ENCODE results near the gene CHD2.

Gene CHD2

DNA sequence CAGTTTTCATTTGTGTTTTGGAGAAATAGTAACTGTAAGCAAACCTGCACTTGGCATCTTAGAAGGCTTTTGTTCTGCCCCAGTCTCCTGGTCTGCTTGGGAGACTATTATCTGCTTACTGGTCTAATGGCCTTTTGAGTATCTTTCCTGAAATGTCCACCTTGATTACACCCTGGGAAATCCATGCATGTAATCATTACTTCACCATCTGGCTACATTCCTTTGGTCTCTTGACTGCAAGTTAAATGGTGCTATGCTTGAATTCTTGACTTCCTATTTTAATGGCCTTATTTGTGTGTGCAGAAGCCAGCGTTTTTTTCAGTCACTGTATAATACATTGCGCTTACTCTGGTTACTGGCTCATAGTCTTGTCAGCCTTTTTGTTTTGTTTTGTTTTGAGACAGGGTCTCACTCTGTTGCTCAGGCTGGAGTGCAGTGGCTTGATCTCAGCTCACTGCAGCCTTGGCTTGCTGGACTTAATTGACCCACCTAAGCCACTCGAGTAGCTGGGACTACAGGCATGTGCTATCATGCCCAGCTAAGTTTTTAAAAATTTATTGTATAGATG, 30.0 kb downstream of the CHD2 start:
- DNase-seq (ENCODE audit: low read depth in 1 of 2, low spot score in 1 of 2), result no peak

DNA sequence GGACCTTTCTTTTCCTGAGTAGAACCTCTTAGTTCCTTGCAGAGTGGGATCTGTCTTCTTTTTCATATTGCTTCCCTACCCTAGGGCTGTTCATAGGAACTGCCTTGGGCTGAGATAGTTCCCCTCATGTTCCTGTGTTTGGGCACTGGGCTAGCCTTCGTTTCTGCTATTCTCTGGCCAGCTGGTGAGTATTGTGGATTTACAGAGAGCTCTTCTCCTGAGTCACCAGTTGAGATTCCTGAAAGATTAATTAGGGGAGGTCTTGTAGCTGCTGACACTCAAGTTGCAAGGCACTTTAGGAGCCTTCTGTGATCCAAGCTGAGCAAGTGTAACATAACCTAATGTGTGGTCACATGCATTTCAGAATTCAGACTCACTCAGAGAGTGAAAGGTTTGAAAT, 30.7 kb downstream of the CHD2 start:
- no peak for DNase-seq (ENCODE audit: low read depth in 1 of 2, low spot score in 1 of 2)

DNA sequence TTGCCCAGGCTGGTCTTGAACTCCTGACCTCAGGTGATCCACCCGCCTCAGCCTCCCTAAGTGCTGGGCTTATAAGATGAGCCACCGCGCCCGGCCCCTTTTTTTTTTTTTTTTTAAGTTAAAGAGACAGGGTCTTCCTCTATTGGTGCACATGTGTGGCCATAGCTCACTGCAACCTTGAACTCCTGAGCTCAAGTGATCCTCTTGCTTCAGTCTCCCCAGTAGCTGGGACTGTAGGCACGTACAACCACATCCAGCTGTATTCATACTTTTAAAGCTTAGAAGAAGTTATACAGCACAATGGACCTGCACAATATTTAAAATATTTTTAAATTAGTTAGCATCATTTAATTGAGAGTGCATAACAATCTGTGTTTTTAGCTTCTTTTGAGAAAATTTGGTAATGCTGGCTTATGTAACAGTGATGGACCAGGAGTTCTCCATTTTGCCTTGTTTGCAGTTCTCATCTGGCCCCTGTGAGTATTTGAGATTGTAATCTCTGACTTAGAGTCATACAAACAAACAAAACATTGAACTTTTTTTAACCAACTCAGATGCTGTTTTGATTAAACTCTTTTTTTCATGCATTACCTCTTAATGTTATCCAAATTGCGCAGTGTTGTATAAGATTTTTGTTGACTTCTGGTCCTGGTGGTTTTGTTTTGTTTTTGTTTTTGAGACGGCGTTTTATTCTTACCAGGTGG, 33.0 kb downstream of the CHD2 start:
- DNase-seq (ENCODE audit: low read depth in 1 of 2, low spot score in 1 of 2), result no peak

DNA sequence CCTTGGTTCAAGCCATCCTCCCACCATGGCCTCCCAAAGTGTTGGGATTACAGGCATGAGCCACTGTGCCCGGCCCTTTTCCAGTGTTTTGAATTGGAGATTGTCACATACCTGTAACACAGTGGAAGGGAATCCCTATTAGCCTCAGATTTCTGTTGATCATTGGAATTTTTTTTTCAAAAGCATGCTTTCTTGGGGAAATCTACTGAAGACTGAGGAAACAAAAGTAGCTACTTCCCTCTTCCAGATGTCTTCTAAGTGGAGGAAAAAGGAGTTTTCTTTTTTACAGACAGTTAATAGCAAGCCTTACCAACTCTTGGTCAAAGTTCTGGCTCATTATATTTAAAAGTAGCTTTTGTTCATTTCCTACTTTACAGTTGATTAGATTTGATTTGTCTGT, 33.7 kb downstream of the CHD2 start:
- no peak for DNase-seq (ENCODE audit: low read depth in 1 of 2, low spot score in 1 of 2)

- DNase-seq (ENCODE audit: low read depth in 1 of 2, low spot score in 1 of 2), result no peak
These were observed 34.6 kb downstream of the CHD2 start for GRCh38 chr15:92934716-92935115.

- no peak for DNase-seq (ENCODE audit: low read depth in 1 of 2, low spot score in 1 of 2)
These were observed 36.0 kb downstream of the CHD2 start for GRCh38 chr15:92936138-92936537.

GRCh38 chr15:92936693-92937092, 36.6 kb downstream of the CHD2 start:
- no peak for DNase-seq (ENCODE audit: low read depth in 1 of 2, low spot score in 1 of 2)

DNA sequence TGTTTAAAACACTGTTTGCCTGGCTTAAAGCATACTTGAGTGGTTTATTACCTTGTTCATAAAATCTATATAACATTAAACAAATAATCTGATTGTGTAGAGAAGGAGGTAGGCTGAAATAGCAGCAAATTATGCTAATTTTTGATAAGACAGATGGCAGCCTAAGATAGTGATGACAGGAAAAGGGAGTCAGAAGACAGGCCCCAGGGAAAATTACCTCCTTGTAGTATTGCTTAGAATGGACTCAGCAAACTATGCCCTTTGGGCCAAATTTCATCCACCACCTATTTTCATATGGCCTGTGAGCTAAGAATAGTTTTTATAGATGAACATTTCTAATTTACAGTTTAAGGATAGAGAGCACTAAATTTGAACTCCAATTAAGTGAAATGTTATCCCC, 37.8 kb downstream of the CHD2 start:
- DNase-seq (ENCODE audit: low read depth in 1 of 2, low spot score in 1 of 2), result no peak

GRCh38 chr15:92938387-92938786, 38.3 kb downstream of the CHD2 start:
- no peak for DNase-seq (ENCODE audit: low read depth in 1 of 2, low spot score in 1 of 2)

GRCh38 chr15:92941668-92942067, 41.5 kb downstream of the CHD2 start:
- no peak for DNase-seq (ENCODE audit: low read depth in 1 of 2, low spot score in 1 of 2)

GRCh38 chr15:92942706-92943105, 42.6 kb downstream of the CHD2 start:
- no peak for DNase-seq (ENCODE audit: low read depth in 1 of 2, low spot score in 1 of 2)

- no peak for DNase-seq (ENCODE audit: low read depth in 1 of 2, low spot score in 1 of 2)
These were observed 43.5 kb downstream of the CHD2 start for GRCh38 chr15:92943581-92943980.

DNA sequence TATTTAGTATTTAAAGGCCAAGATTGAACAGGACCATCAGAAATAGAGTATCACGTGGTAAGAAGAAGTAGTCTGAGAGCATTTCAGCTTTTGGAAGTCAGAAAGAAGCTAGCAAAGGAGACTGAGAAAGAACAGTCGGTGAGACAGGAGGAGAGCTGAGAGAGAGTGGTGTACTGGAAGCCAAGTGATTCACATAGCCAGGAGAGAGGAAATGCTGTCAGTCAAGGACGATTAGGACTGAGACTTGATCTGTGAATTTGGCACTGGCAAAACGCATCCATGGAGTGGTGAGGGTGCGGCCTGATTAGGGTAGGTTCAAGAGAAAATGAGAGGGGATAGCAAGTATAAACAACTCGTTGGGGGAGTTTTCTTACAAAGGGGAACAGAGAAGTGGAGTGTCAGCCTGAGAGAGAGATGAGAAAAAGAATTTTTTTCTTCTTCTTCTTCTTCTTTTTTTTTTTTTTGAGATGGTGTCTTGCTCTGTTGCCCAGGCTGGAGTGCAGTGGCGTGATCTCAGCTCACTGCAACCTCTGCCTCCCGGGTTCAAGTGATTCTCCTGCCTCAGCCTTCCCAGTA, 44.9 kb downstream of the CHD2 start:
- no peak for DNase-seq (ENCODE audit: low read depth in 1 of 2, low spot score in 1 of 2)

DNA sequence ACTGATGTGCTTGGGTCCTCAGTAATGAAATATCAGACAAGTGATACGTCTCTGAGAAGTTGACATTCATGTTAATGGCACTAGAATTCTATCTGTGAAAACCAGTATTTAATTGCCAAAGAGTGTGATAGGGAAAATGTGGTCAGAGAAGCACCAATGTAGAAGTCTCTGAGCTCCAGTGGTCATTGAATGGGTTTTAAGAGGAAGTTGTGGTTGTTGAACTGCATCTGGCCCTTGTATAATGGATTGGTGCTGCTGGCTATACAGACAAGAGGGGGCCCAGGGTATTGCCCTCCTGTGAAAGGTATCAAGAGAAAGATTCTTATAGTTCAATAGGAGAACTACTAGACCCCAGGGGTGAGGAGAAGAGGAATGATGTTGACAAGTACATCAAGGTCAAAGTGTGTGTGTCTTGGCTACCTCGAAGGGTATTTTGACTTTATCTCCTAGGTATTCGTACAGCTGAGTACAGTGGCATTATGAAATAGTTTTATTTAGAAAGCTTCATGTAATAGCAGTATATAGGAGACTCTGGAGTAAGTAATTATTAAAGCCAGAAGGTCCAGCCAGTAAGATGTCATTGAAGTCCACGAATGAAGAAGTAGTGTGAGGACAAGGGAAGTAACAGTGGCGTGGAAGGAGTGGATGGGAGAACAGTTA, 47.1 kb downstream of the CHD2 start:
- no peak for DNase-seq (ENCODE audit: low read depth in 1 of 2, low spot score in 1 of 2)

- no peak for DNase-seq (ENCODE audit: low read depth in 1 of 2, low spot score in 1 of 2)
These were observed 49.6 kb downstream of the CHD2 start for GRCh38 chr15:92949604-92950249.

- no peak for DNase-seq (ENCODE audit: low read depth in 1 of 2, low spot score in 1 of 2)
These were observed 51.8 kb downstream of the CHD2 start for GRCh38 chr15:92951800-92952457.

DNA sequence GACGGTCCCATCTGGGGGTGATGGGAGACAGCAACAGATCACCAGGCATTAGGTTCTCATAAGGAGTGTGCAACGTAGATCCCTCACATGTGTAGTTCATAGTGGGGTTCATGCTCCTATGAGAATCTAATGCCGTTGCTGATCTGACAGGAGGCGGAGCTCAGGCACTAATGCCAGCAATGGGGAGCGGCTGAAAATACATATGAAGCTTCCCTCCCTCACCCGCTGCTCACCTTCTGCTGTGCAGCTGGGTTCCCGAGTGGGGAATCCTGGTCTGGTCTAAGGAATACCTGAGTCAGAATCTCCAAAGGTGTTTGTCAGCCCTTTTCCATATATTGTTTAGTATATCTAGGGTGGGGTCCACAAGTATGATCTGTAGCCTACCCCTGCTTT, 52.3 kb downstream of the CHD2 start:
- no peak for DNase-seq (ENCODE audit: low read depth in 1 of 2, low spot score in 1 of 2)

DNA sequence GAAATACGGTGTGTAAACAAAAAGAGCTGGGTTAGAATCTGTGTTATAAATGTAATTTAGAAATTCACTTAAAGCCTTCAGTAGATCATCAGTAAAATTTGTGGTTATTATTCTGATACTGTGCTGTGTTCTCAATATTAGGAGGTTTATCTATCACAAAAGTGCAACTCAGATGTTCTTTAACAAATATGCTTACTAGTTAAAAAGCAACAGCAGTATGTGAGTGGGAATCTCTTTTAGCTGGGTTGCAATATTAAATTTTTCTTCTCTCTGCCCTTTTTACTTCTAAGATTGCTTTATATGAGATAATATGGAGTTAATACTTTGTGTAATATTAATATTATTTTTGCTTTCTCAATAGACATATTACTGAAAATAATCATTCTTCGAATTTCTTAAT, 53.4 kb downstream of the CHD2 start:
- DNase-seq (ENCODE audit: low read depth in 1 of 2, low spot score in 1 of 2), result no peak

GRCh38 chr15:92954002-92954401, 53.9 kb downstream of the CHD2 start:
- DNase-seq (ENCODE audit: low read depth in 1 of 2, low spot score in 1 of 2), result no peak

DNA sequence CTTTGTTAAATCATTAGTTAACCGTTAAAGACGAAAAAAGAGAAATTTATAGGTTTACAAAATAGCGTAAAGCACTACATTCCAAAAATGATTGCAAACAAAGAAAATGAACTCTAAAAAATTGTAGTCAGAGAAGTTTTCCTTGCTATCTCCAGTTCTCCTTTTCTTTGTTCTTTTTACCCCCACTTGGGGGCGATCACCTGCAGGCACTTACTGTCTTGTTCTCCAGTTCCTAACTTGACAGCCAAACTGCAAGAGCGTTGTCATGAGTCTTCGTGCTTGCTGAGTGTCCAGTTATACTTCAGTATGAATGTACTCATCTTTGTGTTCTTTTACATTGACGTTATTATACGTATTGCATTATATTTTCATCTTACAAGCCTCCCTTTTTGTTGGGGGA, 54.5 kb downstream of the CHD2 start:
- DNase-seq (ENCODE audit: low read depth in 1 of 2, low spot score in 1 of 2), result no peak

- no peak for DNase-seq (ENCODE audit: low read depth in 1 of 2, low spot score in 1 of 2)
These were observed 55.6 kb downstream of the CHD2 start for GRCh38 chr15:92955706-92956105.

Measured in activated T-helper 1 cell treated with anti-CD3 and anti-CD28 coated beads, Interleukin-2, amount 50 U/mL, for 16 hours (primary cell).